Stimulated activated CD4-positive, alpha-beta T cell treated with anti-CD3 and anti-CD28 coated beads, Interleukin-1b, Interleukin-23, amount 100 ng/mL, for 24 hours (primary cell): Measurements from ENCODE around the gene CAPRIN1.

Experiments
- DNase-seq, 4 experiments: peaks; one replicate each; pipeline ENCODE4 v3.0.0-alpha.2; 2020; ENCODE audit warnings: low read depth in 4 of 4, low spot score in 1 of 4

The CAPRIN1 gene

GRCh38 chr11:34051349-34052035 lies at the start of gene CAPRIN1:
Gene CAPRIN1 (plus strand): TSS chr11:34051731. CDS start chr11:34052421, 690 bp downstream.
- peak; percentile 65 to 79 (median 70) for DNase-seq

- DNase-seq = no peak
Observed at GRCh38 chr11:34002420-34002819, 49.1 kb upstream of the CAPRIN1 start.

GRCh38 chr11:34004236-34004635 lies 47.3 kb upstream of the CAPRIN1 start:
- DNase-seq = no peak

- DNase-seq = no peak
Observed at GRCh38 chr11:34006876-34007275, 44.7 kb upstream of the CAPRIN1 start.

- no peak for DNase-seq
Observed at GRCh38 chr11:34012734-34013133, 38.8 kb upstream of the CAPRIN1 start.

GRCh38 chr11:34013898-34014571 lies 37.5 kb upstream of the CAPRIN1 start:
- DNase-seq = no peak

GRCh38 chr11:34021977-34022735 lies 29.4 kb upstream of the CAPRIN1 start:
- no peak for DNase-seq

- DNase-seq = no peak
Observed at GRCh38 chr11:34026432-34026831, 25.1 kb upstream of the CAPRIN1 start.

- no peak for DNase-seq
Observed at GRCh38 chr11:34027516-34028408, 23.8 kb upstream of the CAPRIN1 start.

GRCh38 chr11:34028425-34028824 lies 23.1 kb upstream of the CAPRIN1 start:
- no peak for DNase-seq

- no peak for DNase-seq
Observed at GRCh38 chr11:34029176-34029575, 22.4 kb upstream of the CAPRIN1 start.

GRCh38 chr11:34030382-34030781 lies 21.1 kb upstream of the CAPRIN1 start:
- DNase-seq = no peak

- no peak for DNase-seq
Observed at GRCh38 chr11:34033399-34033798, 18.1 kb upstream of the CAPRIN1 start.

GRCh38 chr11:34034053-34034452 lies 17.5 kb upstream of the CAPRIN1 start:
- DNase-seq = no peak

- no peak for DNase-seq
Observed at GRCh38 chr11:34036456-34036855, 15.1 kb upstream of the CAPRIN1 start.

- DNase-seq = no peak
Observed at GRCh38 chr11:34037016-34037415, 14.5 kb upstream of the CAPRIN1 start.

GRCh38 chr11:34040571-34040970 lies 11.0 kb upstream of the CAPRIN1 start:
- DNase-seq = no peak

GRCh38 chr11:34044664-34045485 lies 6.7 kb upstream of the CAPRIN1 start:
- DNase-seq = peak in 1 of 4 experiments; percentile 7

- no peak for DNase-seq
Observed at GRCh38 chr11:34049028-34049427, 2.5 kb upstream of the CAPRIN1 start.
